Colonic mucosa (tissue), 4 donors: Measurements from ENCODE around the gene TMEM272. TPM values are rescaled to one million over a fixed set of nuclear protein-coding genes. Genes with fewer than 3 reads are reported as not detected.

Experiments used
- DNase-seq: peaks from one replicate; pipeline ENCODE4 v3.0.0-alpha.2; 2020
- H3K27ac ChIP-seq: fragments of 200-600 bp; one replicate; pipeline ENCODE4 v1.8.0; 2021
- H3K27me3 ChIP-seq: fragments of 200-600 bp; one replicate; pipeline ENCODE4 v1.8.0; 2021
- H3K36me3 ChIP-seq: fragments of 200-600 bp; one replicate; pipeline ENCODE4 v1.8.0; 2021
- H3K4me1 ChIP-seq: fragments of 200-600 bp; one replicate; pipeline ENCODE4 v1.8.0; 2021; ENCODE audit warnings: mild to moderate bottlenecking
- H3K4me3 ChIP-seq: fragments of 200-600 bp; one replicate; pipeline ENCODE4 v1.8.0; 2021
- H3K9ac ChIP-seq, 2 donors: one replicate each; pipeline ENCODE4 v1.7.0; 2013; ENCODE audit warnings: control low read depth in 2 of 2, low read depth in 2 of 2, low read length in 2 of 2
- H3K9me3 ChIP-seq: fragments of 200-600 bp; one replicate; pipeline ENCODE4 v1.8.0; 2021
- intact Hi-C: fragments of 100-400 bp; cut with DNase I; formaldehyde crosslinking; loops from one replicate; pipeline ENCODE4 v1.14.1; 2022
- total RNA-seq, 2 donors: library from RNA; stranded (reverse); fragmentation: NEBNext Ultra II Directional in 1 of 2; extraction: Animal tissue kit (Norgen Biotek cat#: 25700) in 1 of 2; gene quantifications; one replicate each; pipeline ENCODE4 v1.2.1, GENCODE V29; 2021
- TF ChIP-seq, protein P1 (sequence below): fragments of 200-600 bp; IDR thresholded peaks from one replicate; pipeline ENCODE4 v1.8.0; 2022; ENCODE audit warnings: antibody characterized with exemption, mild to moderate bottlenecking
- donor health status: healthy.
- donor health status: DM: no; HTN: no; CAD: no.
- donor health status: DM: no; HTN: no; CAD: no.

The TMEM272 gene
- total RNA-seq, 2 donors from 2014 or later: 0.12 TPM; not detected in 1

DNA sequence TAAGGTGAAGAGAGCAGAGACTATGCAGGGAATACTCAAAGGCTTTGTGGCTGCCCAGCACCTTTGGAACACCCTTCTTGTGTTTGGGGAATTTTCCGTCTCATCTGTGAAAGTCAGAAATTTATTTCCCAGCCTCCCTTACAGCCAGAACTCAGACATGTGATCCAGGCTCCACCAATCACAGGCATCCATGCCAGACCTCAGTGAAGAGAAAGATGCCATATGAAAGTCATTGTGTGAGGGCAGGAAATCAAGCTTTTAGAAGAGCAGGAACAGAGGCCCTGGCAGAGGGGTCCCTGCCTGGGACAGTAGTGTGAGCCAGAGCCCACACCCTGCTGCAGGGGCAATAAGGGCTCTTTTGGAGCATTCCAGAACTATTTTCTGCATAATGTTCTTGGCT, 28.9 kb upstream of the TMEM272 start:
- DNase-seq: no peak
- H3K4me3 ChIP-seq: no peak overlapping the region
- no peak overlapping the region for H3K9ac ChIP-seq
- no peak overlapping the region for H3K27ac ChIP-seq
- H3K36me3 ChIP-seq: no peaks in the 10 kb centered on the region
- intact Hi-C loops: no loop called here
- TF ChIP-seq, protein P1, sequence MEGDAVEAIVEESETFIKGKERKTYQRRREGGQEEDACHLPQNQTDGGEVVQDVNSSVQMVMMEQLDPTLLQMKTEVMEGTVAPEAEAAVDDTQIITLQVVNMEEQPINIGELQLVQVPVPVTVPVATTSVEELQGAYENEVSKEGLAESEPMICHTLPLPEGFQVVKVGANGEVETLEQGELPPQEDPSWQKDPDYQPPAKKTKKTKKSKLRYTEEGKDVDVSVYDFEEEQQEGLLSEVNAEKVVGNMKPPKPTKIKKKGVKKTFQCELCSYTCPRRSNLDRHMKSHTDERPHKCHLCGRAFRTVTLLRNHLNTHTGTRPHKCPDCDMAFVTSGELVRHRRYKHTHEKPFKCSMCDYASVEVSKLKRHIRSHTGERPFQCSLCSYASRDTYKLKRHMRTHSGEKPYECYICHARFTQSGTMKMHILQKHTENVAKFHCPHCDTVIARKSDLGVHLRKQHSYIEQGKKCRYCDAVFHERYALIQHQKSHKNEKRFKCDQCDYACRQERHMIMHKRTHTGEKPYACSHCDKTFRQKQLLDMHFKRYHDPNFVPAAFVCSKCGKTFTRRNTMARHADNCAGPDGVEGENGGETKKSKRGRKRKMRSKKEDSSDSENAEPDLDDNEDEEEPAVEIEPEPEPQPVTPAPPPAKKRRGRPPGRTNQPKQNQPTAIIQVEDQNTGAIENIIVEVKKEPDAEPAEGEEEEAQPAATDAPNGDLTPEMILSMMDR: no peak
- no peaks in the 10 kb centered on the region for H3K27me3 ChIP-seq
- H3K9me3 ChIP-seq: no peaks in the 10 kb centered on the region
- no peaks in the 10 kb centered on the region for H3K4me1 ChIP-seq

DNA sequence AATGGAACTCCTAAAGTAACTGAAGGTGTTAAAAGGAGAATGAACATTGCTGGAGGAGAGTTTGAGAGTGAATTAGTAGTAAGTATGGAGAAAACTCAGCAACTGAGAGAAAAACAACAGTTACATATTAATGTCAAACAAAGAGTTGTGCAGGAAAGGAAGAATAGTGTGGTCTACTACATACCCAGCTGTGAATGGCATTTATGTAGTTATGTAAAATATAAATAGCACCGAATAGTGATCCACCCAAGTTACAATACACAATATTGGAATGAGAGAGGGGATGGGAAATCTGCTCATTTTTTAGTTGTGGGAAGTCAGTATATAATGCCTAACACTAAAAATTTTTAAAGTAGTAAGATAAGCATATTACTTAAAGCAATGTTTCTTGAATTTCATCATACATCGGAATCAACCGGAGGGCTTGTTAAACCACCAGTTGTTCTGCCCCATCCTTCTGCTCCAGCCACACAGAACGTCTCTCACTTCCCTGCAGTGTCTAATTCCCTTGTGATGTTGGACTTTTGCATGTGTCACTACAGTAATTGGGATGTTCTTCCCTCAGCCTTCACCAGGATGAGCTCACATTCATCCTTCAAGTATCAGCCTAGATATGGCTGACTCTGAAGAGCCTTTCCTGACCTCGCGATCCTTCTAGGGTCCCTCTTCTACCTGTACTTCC, 28.3 kb upstream of the TMEM272 start:
- no peaks in the 10 kb centered on the region for H3K4me1 ChIP-seq
- TF ChIP-seq, protein P1: no peak
- no peaks in the 10 kb centered on the region for H3K9me3 ChIP-seq
- no peak overlapping the region for H3K27ac ChIP-seq
- no peak overlapping the region for H3K9ac ChIP-seq
- no peaks in the 10 kb centered on the region for H3K36me3 ChIP-seq
- DNase-seq: no peak
- intact Hi-C loops: no loop called here
- H3K4me3 ChIP-seq: no peak overlapping the region
- no peaks in the 10 kb centered on the region for H3K27me3 ChIP-seq

DNA sequence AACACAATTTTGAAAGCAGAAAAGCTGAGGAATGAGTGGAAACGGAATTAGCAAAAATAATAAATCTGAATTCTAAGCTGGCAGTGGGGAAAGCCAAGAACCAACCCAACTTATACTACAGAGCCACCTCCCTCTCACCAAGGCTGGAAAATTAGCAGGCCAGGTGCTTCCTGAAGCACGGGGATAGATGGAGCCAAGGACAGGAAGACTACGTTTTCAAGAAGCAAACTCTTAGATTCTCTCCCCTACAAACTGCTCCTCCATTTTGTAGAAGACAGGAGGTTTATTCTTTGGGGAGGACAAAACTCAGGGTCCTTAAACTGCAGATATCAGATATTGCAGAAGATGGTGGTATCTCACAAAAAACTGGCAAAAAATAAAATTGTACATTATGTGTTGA, 25.6 kb upstream of the TMEM272 start:
- DNase-seq: no peak
- Histone ChIP-seq H3K9me3 (no peaks in the 10 kb centered on the region), H3K36me3 (no peaks in the 10 kb centered on the region), H3K4me3 (no peak overlapping the region), H3K9ac (no peak overlapping the region), H3K27ac (no peak overlapping the region), H3K27me3 (no peaks in the 10 kb centered on the region), H3K4me1 (no peaks in the 10 kb centered on the region)
- intact Hi-C loops: no loop called here
- TF ChIP-seq, protein P1: no peak

DNA sequence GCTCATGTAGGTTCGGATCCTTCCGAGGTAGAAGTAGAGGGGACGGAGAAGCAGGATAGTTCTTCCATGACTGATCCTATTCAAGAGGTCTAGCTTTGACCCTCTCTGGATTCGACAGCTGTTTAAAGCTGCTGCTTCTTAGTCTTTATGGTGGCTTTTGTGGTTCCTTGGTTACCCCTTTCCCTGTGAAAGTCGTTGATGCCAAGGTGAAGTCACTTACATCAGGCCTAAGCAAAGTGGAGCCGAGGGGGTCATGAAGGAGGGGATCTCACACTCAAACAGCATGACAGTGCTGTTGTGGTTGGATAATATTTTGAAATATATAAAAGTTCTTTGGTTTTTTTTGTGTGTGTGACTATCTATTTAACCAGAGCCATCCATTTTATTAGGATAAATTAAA, 24.9 kb upstream of the TMEM272 start:
- H3K9ac ChIP-seq: no peak overlapping the region
- intact Hi-C loops: no loop called here
- TF ChIP-seq, protein P1: no peak
- H3K36me3 ChIP-seq: no peaks in the 10 kb centered on the region
- no peaks in the 10 kb centered on the region for H3K4me1 ChIP-seq
- H3K4me3 ChIP-seq: no peak overlapping the region
- no peaks in the 10 kb centered on the region for H3K9me3 ChIP-seq
- no peak for DNase-seq
- H3K27me3 ChIP-seq: no peaks in the 10 kb centered on the region
- no peak overlapping the region for H3K27ac ChIP-seq

DNA sequence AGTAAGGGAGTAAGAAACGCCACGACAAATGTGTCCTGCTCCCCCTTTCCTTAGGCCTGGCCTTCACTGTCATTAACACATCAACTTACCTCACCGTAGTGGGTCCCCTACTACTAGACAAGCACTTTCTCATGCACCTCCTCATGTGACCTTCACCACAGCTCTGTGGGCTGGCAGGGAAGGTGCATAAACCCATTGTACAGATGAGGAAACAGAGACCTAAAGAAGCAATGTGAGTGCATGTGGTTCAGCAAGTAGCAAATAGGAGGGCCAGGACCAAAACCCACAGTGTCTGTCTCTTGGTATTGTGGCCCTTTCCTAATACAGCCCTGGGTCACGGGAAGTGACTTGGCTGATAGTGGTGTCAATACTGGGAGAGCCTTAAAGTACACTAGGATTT, 22.1 kb upstream of the TMEM272 start:
- Histone ChIP-seq H3K27me3 (no peaks in the 10 kb centered on the region), H3K9me3 (no peaks in the 10 kb centered on the region)
- intact Hi-C loops: no loop called here

More for the DNA sequence above, 22.1 kb upstream of the TMEM272 start:
- no peak overlapping the region for H3K27ac ChIP-seq
- TF ChIP-seq, protein P1: no peak
- H3K36me3 ChIP-seq: no peaks in the 10 kb centered on the region
- H3K9ac ChIP-seq: no peak overlapping the region
- no peak overlapping the region for H3K4me3 ChIP-seq
- DNase-seq: no peak
- no peaks in the 10 kb centered on the region for H3K4me1 ChIP-seq
